Fibroblast of the aortic adventitia (primary cell): Measurements from ENCODE around the gene TENT4B. TPM values are rescaled to one million over a fixed set of nuclear protein-coding genes. Genes with fewer than 3 reads are reported as not detected.

Experiments
- DNase-seq: peaks from one replicate; pipeline ENCODE4 v3.0.0-alpha.2; 2010; ENCODE audit warnings: low read depth
- H3K4me3 ChIP-seq: 2 replicates; pipeline ENCODE4 v1.5.1; 2011; ENCODE audit warnings: low read depth, mild to moderate bottlenecking, control low read depth, low read length, moderate library complexity
- CTCF ChIP-seq: IDR thresholded peaks from 2 replicates; pipeline ENCODE4 v1.5.1; 2011; ENCODE audit warnings: mild to moderate bottlenecking, low read length, control low read depth, inconsistent platforms; ENCODE audit not compliant: insufficient read depth
- small RNA-seq: library from RNA; depleted of rRNA; stranded (forward); fragments of <200 nt; gene quantifications from one replicate; pipeline ENCODE3, GENCODE V24; 2012
- total RNA-seq: library from RNA; depleted of rRNA; stranded (reverse); fragments of >200 nt; gene quantifications from 2 replicates; pipeline ENCODE4 v1.2.3, GENCODE V29; 2012; ENCODE audit warnings: low replicate concordance

Gene TENT4B
- total RNA-seq, 1 donor, result 9.7 TPM

GRCh38 chr16:50276801-50277555, 123.9 kb downstream of the TENT4B start:
- no peak for TF ChIP-seq CTCF
- H3K4me3 ChIP-seq, result no peak overlapping the region
- DNase-seq, result no peak

- H3K4me3 ChIP-seq, result no peak overlapping the region
- TF ChIP-seq CTCF, result no peak
- no peak for DNase-seq
Measured at GRCh38 chr16:50278251-50278650, 125.1 kb downstream of the TENT4B start.

GRCh38 chr16:50279504-50279865, 126.4 kb downstream of the TENT4B start:
- no peak overlapping the region for H3K4me3 ChIP-seq
- no peak for TF ChIP-seq CTCF
- DNase-seq, result no peak

- TF ChIP-seq CTCF, result no peak
- no peak overlapping the region for H3K4me3 ChIP-seq
- no peak for DNase-seq
Measured at GRCh38 chr16:50280932-50281331, 127.8 kb downstream of the TENT4B start.

Small RNA genes lying within 50 kb of the gene (small RNA-seq; reads per million reads assigned to genes)
- not detected for gene RF00156
- gene RPL10P14, result not detected

Other genes with a start within 250 kb of the TENT4B start
- gene CNEP1R1, start 128.1 kb upstream of the TENT4B start, total RNA-seq, result 19.1 and 38.5 TPM in 2 replicates
- gene HEATR3, start 87.3 kb upstream of the TENT4B start, total RNA-seq, result 14.8 and 18.8 TPM in 2 replicates
- gene ADCY7, start 113.2 kb downstream of the TENT4B start, total RNA-seq, result 7.4 and 26.0 TPM in 2 replicates
- 34.0 and 49.7 TPM in 2 replicates for gene BRD7, start 215.7 kb downstream of the TENT4B start, total RNA-seq